GM12892 (cell line): ENCODE results near the gene VDR.

Source experiments
- POLR2A ChIP-seq: IDR thresholded peaks from 2 replicates; pipeline ENCODE4 v1.6.1; 2011; ENCODE audit warnings: low read depth, low read length, control low read depth
- POLR2AphosphoS5 ChIP-seq: IDR thresholded peaks from 2 replicates; pipeline ENCODE4 v1.6.1; 2011; ENCODE audit warnings: low read depth, low read length, control low read depth
- TAF1 ChIP-seq: IDR thresholded peaks from 2 replicates; pipeline ENCODE4 v1.6.1; 2011; ENCODE audit warnings: low read depth, mild to moderate bottlenecking, control low read depth, low read length, borderline replicate concordance

DNA sequence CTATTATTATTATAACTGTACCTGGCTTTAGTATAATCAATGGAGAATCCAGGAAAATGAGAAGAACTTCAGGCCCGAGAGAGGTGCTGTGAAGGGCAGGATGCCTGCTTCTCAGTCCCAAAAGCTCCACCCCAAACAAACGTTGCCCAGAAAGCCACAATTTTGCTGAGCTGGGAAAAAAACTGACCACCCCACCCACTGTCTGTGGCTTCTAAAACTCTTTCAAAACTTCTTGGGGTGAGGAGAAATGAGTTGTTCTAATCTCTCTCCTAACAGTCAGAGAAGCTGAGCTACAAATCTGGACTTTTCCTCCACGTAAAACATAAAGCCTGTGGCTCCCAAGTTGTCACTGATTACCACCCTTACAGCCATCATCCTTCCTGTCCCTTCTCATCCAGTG lies 13.4 kb downstream of the VDR start:
- TF ChIP-seq POLR2A, result no peak
- TF ChIP-seq TAF1, result no peak
- no peak for TF ChIP-seq POLR2AphosphoS5
